ENCODE results near the gene RFNG. TPM values are rescaled to one million over a fixed set of nuclear protein-coding genes. Genes with fewer than 3 reads are reported as not detected.

RFNG gene
- polyA plus RNA-seq, 1 donor (not counting 4 experiments of a cell fraction or from before 2014, with no cell fraction given): 10.2 TPM

DNA sequence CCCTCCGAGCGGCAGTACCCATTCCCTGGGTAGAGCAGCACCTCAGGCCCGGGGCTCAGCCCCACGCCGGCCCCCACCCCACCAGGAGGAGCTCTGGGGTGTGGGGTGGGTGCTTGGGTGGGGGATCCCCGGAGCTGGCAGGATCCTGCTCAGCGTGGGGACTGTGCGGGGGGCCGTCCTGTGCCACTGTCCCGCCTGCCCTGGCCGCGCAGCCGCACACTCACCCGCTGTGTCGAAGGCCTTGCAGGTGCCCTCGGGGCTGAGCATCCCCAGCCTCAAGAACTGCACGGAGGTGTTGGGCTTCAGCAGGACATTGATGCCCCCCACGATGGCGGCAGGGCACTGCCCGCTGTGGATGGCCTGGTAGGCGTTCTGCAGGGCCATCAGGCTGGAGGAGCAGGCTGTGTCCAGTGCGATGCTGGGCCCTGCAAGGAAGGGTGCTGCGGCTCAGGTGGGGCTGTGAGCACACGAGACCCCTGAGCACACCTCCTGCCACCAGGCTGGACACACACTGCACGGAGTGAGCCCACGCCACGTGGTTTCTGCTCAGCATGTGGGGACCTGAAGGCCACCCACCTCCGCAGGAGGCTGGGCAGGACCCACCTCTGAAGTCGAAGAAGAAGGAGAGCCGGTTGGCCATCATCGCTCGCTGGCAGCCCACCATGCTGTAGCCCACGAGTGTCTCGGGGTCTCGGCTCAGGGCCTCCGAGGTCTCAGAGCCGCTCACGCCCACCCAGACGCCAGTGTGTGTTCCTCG lies 41.6 kb upstream of the RFNG start:
- H4K20me1 ChIP-seq (ENCODE audit: control insufficient read depth, extremely low read depth, insufficient read depth, low read length): peaks cover 43% of the 10 kb centered on the region
- H3K9ac ChIP-seq (ENCODE audit: control insufficient read depth, extremely low read depth, insufficient read depth, low read length): no peak overlapping the region
- H3K36me3 ChIP-seq (ENCODE audit: control insufficient read depth in 2 of 2, extremely low read depth in 1 of 2, insufficient read depth in 2 of 2, low read length in 2 of 2): peaks cover 46 to 47% of the 10 kb centered on the region in 2 experiments
- no peaks in the 10 kb centered on the region for H3K9me3 ChIP-seq (ENCODE audit: control insufficient read depth, low read depth, low read length)
- peaks cover 16% of the 10 kb centered on the region for H3K4me1 ChIP-seq (ENCODE audit: control insufficient read depth, extremely low read depth, insufficient read depth, low read length)
- no peak overlapping the region for H3K27ac ChIP-seq (ENCODE audit: control insufficient read depth, insufficient read depth, low read length)
- no peaks in the 10 kb centered on the region for H3K27me3 ChIP-seq (ENCODE audit: control insufficient read depth, extremely low read depth, insufficient read depth, low read length)
- no peak overlapping the region for H2AFZ ChIP-seq (ENCODE audit: control insufficient read depth, low read length)
- H3K79me2 ChIP-seq (ENCODE audit: control insufficient read depth, insufficient read depth, low read length): peaks cover 76% of the 10 kb centered on the region
- TF ChIP-seq, protein P1, sequence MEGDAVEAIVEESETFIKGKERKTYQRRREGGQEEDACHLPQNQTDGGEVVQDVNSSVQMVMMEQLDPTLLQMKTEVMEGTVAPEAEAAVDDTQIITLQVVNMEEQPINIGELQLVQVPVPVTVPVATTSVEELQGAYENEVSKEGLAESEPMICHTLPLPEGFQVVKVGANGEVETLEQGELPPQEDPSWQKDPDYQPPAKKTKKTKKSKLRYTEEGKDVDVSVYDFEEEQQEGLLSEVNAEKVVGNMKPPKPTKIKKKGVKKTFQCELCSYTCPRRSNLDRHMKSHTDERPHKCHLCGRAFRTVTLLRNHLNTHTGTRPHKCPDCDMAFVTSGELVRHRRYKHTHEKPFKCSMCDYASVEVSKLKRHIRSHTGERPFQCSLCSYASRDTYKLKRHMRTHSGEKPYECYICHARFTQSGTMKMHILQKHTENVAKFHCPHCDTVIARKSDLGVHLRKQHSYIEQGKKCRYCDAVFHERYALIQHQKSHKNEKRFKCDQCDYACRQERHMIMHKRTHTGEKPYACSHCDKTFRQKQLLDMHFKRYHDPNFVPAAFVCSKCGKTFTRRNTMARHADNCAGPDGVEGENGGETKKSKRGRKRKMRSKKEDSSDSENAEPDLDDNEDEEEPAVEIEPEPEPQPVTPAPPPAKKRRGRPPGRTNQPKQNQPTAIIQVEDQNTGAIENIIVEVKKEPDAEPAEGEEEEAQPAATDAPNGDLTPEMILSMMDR (optimal IDR thresholded peaks at IDR 0.05 in 1 of 3, IDR thresholded peaks at IDR 0.05 in 1 of 3, conservative IDR thresholded peaks at IDR 0.05 in 1 of 3; ENCODE audit: extremely low read depth in 1 of 3, insufficient read depth in 2 of 3, low read length in 3 of 3): no peak
- TF ChIP-seq EZH2 (IDR thresholded peaks at IDR 0.05; ENCODE audit: low read length): no peak
- dilution Hi-C loops (cut with MboI; ENCODE audit: extremely low pct_ligation_motif_present, low sequenced_read_pairs): no loop called here
- no peak overlapping the region for H3K4me3 ChIP-seq (ENCODE audit: control insufficient read depth in 2 of 3, extremely low read depth in 1 of 3, insufficient read depth in 2 of 3, low read depth in 1 of 3, low read length in 3 of 3)
- H3K9me1 ChIP-seq (ENCODE audit: control insufficient read depth, extremely low read depth, insufficient read depth, low read length): no peaks in the 10 kb centered on the region
- DNase-seq (ENCODE audit: low read depth, low spot score) (no peak), FAIRE-seq (no peak)
- H3K4me2 ChIP-seq (ENCODE audit: control insufficient read depth, extremely low read depth, insufficient read depth, low read depth, low read length): no peak overlapping the region

DNA sequence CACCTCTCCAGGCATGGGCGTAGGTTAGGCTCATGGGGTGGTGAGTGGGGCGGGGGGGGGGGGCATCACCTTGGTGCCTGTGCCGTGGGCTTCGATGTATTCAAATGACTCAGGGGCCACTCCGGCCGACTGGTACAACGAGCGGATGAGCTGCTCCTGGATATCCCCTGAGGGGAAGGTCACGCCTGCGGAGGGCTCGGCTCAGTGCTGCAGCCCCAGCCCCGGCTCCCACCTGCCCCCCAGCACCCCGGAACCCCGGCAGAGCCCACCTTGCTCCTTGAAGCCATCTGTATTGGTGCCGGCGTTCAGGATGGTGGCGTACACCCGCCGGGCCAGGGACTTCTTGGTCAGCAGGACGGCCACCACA lies 41.0 kb upstream of the RFNG start:
- H4K20me1 ChIP-seq (ENCODE audit: control insufficient read depth, extremely low read depth, insufficient read depth, low read length): peaks cover 46% of the 10 kb centered on the region
- no peak overlapping the region for H3K4me3 ChIP-seq (ENCODE audit: control insufficient read depth in 2 of 3, extremely low read depth in 1 of 3, insufficient read depth in 2 of 3, low read depth in 1 of 3, low read length in 3 of 3)
- H3K27me3 ChIP-seq (ENCODE audit: control insufficient read depth, extremely low read depth, insufficient read depth, low read length): no peaks in the 10 kb centered on the region
- H3K9ac ChIP-seq (ENCODE audit: control insufficient read depth, extremely low read depth, insufficient read depth, low read length): no peak overlapping the region
- no peak overlapping the region for H3K27ac ChIP-seq (ENCODE audit: control insufficient read depth, insufficient read depth, low read length)
- no peak for FAIRE-seq
- TF ChIP-seq EZH2 (IDR thresholded peaks at IDR 0.05; ENCODE audit: low read length): no peak
- TF ChIP-seq, protein P1 (optimal IDR thresholded peaks at IDR 0.05 in 1 of 3, IDR thresholded peaks at IDR 0.05 in 1 of 3, conservative IDR thresholded peaks at IDR 0.05 in 1 of 3; ENCODE audit: extremely low read depth in 1 of 3, insufficient read depth in 2 of 3, low read length in 3 of 3): no peak
- H3K36me3 ChIP-seq (ENCODE audit: control insufficient read depth in 2 of 2, extremely low read depth in 1 of 2, insufficient read depth in 2 of 2, low read length in 2 of 2): peaks cover 51% of the 10 kb centered on the region in 2 experiments
- H3K79me2 ChIP-seq (ENCODE audit: control insufficient read depth, insufficient read depth, low read length): peaks cover 78% of the 10 kb centered on the region
- no peaks in the 10 kb centered on the region for H3K9me3 ChIP-seq (ENCODE audit: control insufficient read depth, low read depth, low read length)
- H3K4me2 ChIP-seq (ENCODE audit: control insufficient read depth, extremely low read depth, insufficient read depth, low read depth, low read length): no peak overlapping the region
- H3K9me1 ChIP-seq (ENCODE audit: control insufficient read depth, extremely low read depth, insufficient read depth, low read length): no peaks in the 10 kb centered on the region
- H3K4me1 ChIP-seq (ENCODE audit: control insufficient read depth, extremely low read depth, insufficient read depth, low read length): peaks cover 16% of the 10 kb centered on the region
- dilution Hi-C loops (cut with MboI; ENCODE audit: extremely low pct_ligation_motif_present, low sequenced_read_pairs): no loop called here
- H2AFZ ChIP-seq (ENCODE audit: control insufficient read depth, low read length): no peak overlapping the region
- no peak for DNase-seq (ENCODE audit: low read depth, low spot score)

All from keratinocyte (primary cell).